GM13977 (cell line): ENCODE results near the gene IGF2BP1.
"Not testable (repeated sequence)": the region's sequence is repeated elsewhere in the genome, so short reads cannot be mapped to it uniquely, and the experiment has no call there.

Experiments
- DNase-seq: peaks from one replicate; pipeline ENCODE4 v3.0.0; 2012; ENCODE audit warnings: low spot score
- CTCF ChIP-seq: IDR thresholded peaks from 2 replicates; pipeline ENCODE4 v1.5.1; 2012; ENCODE audit warnings: mild to moderate bottlenecking, control low read depth; ENCODE audit not compliant: insufficient read depth; ENCODE audit errors: extremely low read depth, missing control alignments
- in situ Hi-C: fragments of 300-500 bp; cut with MboI; formaldehyde crosslinking; loops from one replicate; pipeline ENCODE4 v1.12.0; 2022; ENCODE audit warnings: low sequenced_read_pairs, low pct_unique_long_range_greater_than_20kb, mixed read lengths, inconsistent platforms; ENCODE audit not compliant: unreplicated experiment

IGF2BP1 gene

DNA sequence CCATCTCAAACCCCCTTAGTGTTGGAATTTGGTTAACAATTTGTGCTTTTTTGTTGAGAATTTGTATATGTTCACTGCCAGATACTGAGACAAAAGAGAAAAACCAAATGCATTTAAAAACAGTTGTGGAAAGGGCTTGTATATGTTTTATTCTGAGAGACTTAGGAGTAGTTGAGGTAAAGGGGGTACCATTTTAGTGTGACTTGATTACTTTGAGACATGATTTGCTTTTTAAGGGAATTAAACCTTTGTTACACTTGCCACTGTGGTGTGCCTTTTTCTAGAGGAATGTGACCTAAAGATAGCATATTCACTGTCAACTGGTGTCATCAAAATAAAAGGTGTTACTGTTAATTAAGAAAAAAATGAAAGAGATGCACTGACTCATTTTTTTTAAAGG lies 4.5 kb downstream of the IGF2BP1 start:
- no peak for TF ChIP-seq CTCF
- in situ Hi-C loops, result no loop called here
- DNase-seq, result no peak

GRCh38 chr17:49002331-49002730 lies 5.1 kb downstream of the IGF2BP1 start:
- in situ Hi-C loops, result no loop called here
- TF ChIP-seq CTCF, result no peak
- DNase-seq, result no peak

- in situ Hi-C loops, result no loop called here
- no peak for TF ChIP-seq CTCF
- no peak for DNase-seq
These were observed 5.6 kb downstream of the IGF2BP1 start for GRCh38 chr17:49002766-49003165.

DNA sequence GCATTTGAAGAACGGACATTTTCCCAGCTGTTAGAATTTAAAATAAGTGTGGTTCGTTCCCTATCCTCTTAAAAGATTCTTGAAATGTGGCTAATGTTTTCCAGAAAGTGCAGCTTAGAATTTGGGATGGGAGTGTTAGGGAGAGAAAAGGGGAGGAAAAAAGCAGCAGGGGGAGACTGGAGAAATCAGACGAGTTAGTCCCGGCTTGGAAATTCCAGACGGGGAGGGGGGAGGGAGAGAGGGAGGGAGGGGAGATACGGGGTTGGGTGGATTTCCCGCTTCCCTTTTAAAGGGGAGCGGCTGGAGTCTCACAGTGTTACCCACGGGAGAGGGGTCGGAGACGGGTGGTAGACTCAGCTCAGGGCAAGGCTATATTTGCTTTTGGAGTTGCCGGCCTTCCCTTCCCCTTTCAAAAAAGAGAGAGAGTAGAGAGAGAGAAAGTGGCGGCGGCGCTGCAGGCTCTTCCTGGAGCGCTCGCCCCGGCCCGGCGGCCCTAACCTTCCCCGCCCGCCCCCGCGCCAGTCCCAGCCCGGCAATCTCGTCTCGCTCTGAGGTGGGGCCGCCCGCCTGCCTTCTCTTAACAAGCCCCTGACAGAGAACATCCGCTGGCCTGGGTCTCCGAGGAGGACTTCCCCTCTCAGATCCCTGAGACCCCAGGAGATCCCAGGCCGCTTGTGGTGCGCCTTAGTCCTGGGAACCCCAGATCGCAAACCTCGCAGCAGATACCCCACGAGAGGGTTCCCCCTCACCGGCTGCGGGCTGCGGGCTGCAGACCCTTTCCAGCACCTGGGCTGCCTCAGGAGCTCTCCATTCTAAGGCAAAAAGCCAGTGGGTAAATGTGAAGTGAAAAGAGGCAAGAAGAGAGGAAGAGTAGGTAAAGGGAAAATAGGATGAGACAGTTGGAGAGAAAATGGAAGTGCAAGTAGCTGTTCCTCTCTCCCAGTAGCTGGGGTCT lies 6.6 kb downstream of the IGF2BP1 start:
- in situ Hi-C loops, result no loop called here
- TF ChIP-seq CTCF, result no peak
- DNase-seq, result no peak

DNA sequence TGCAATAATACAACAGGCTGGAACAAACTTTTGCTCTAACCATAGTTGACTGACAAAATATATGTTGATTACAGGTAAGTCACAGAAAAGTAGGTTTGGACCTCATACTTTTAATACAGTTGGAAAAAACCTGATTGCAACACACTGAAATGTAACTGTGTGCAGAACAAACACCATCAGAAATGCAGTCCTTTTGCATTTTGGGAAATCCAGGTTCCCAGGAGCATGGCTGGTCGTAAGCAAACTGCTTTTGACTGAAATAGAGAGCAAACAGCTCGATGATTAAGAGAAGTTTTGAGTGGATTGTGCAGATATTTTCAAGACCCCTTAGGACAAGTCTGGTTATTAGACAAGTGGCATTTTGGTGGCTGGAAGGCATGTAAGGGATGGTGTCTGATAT lies 8.0 kb downstream of the IGF2BP1 start:
- TF ChIP-seq CTCF, result no peak
- in situ Hi-C loops, result no loop called here

DNA sequence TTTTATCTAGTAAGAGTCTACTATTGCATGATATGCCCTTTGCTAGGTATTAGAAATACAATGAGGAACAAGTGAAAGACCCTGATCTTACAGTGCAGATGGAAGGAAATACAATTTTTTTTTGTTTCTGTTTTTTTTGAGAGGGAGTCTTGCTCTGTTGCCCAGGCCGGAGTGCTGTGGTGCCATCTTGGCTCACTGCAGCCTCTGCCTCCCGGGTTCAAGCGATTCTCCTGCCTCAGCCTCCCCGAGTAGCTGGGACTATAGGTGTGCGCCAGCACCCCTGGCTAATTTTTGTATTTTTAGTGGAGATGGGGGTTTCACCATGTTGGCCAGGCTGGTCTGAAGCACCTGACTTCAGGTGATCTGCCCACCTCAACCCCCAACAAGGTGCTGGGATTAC lies 11.7 kb downstream of the IGF2BP1 start:
- in situ Hi-C loops, DNase-seq: not testable (repeated sequence)

More for the DNA sequence above, 8.0 kb downstream of the IGF2BP1 start:
- no peak for DNase-seq

DNA sequence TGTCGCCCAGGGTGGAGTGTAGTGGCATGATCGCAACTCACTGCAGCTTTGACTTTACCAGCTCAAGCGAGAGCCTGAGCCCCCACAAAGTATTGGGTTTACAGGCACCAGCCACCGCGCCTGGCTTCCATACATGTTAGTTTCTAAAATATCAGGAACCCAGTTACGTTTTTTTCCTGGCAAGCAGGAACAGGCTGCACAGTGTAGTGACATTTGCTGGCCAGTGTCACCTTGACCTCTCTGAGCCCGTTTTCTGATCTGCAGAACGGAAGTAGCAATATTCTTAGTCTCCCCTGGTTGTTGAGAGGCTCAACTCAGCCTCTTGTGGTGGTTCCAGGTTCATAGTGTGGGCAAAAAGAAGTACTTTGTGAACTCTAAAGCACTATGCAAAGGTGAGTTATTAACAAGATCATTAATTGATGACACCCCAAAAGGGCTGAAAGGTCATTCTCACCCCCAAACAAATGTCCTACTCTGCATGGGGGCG lies 15.6 kb downstream of the IGF2BP1 start:
- DNase-seq, result no peak
- in situ Hi-C loops, result no loop called here
- TF ChIP-seq CTCF, result no peak
